ENCODE measurements around the gene KRT1.

The KRT1 gene

DNA sequence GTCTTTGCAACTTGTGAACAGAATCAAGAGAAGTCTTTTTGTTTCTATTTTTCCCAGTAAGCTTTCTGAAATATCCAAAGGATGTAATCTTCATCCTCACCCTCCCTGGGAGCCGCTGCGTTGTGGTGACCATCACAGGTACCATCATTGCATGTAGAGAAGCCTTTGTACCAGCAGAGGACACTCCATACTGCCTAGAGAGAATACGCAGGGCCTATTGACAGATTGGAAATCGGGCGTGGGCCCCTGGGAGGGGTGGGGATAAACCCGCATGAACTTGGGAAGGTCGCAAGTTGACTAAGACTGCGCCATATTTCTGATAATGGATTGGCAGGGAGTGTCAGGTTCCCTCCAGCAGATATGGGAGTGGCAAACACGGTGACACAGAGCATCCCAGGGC, 12.7 kb downstream of the KRT1 start:
- Histone ChIP-seq H3K4me1 (ENCODE audit: control insufficient read depth, low read length) (no peaks in the 10 kb centered on the region), H3K9me3 (ENCODE audit: control insufficient read depth, insufficient read depth, low read length) (no peaks in the 10 kb centered on the region), H3K4me2 (ENCODE audit: low read length) (no peak overlapping the region), H3K36me3 (ENCODE audit: control insufficient read depth, low read length) (no peaks in the 10 kb centered on the region), H3K9me2 (replicated peaks; ENCODE audit: control insufficient read depth, low read length) (no peaks in the 10 kb centered on the region), H3K4me3 (ENCODE audit: low read length) (no peak overlapping the region), H3K27me3 (ENCODE audit: control insufficient read depth, low read length) (no peaks in the 10 kb centered on the region; the same call in 1 of the 2 replicates), H3K27ac (ENCODE audit: low read depth, low read length) (no peak overlapping the region), H3F3A (ENCODE audit: control insufficient read depth, insufficient read depth) (no peaks in the 10 kb centered on the region), H4K20me1 (ENCODE audit: control insufficient read depth, insufficient read depth, low read depth, low read length) (no peaks in the 10 kb centered on the region), H3K79me2 (ENCODE audit: control insufficient read depth, low read length) (no peaks in the 10 kb centered on the region)
- no peak for TF ChIP-seq EZH2phosphoT487 (IDR thresholded peaks at IDR 0.05; ENCODE audit: borderline replicate concordance, low read length)
- TF ChIP-seq CTCF (IDR thresholded peaks at IDR 0.05; ENCODE audit: low read depth, low read length, poor library complexity, severe bottlenecking), result no peak

DNA sequence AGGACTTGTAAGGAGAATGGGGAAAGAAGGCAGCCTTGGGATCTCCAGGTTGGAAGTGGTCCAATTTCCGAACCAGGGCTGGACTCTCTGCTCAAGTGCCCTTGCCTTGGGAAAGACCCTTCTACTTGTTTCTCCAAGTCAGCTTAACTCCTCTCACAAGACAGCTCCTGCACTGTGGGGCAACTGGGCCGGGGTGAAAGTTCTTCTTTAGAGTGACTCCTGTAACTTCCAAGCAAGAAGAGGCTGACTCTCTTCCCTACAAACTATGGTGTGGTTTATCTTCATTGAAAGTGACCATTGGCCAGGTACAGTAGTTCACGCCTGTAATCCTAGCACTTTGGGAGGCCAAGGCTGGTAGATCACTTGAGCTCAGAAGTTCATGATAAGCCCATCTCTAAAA, 13.7 kb downstream of the KRT1 start:
- no peaks in the 10 kb centered on the region for H3F3A ChIP-seq (ENCODE audit: control insufficient read depth, insufficient read depth)
- H3K4me1 ChIP-seq (ENCODE audit: control insufficient read depth, low read length), result no peaks in the 10 kb centered on the region
- H3K79me2 ChIP-seq (ENCODE audit: control insufficient read depth, low read length), result no peaks in the 10 kb centered on the region
- no peaks in the 10 kb centered on the region for H3K9me3 ChIP-seq (ENCODE audit: control insufficient read depth, insufficient read depth, low read length)
- H3K27ac ChIP-seq (ENCODE audit: low read depth, low read length), result no peak overlapping the region
- no peaks in the 10 kb centered on the region for H3K36me3 ChIP-seq (ENCODE audit: control insufficient read depth, low read length)
- H3K4me3 ChIP-seq (ENCODE audit: low read length), result no peak overlapping the region
- no peak for TF ChIP-seq CTCF (IDR thresholded peaks at IDR 0.05; ENCODE audit: low read depth, low read length, poor library complexity, severe bottlenecking)
- no peak for TF ChIP-seq EZH2phosphoT487 (IDR thresholded peaks at IDR 0.05; ENCODE audit: borderline replicate concordance, low read length)
- no peak overlapping the region for H3K4me2 ChIP-seq (ENCODE audit: low read length)
- no peaks in the 10 kb centered on the region for H3K9me2 ChIP-seq (replicated peaks; ENCODE audit: control insufficient read depth, low read length)
- H4K20me1 ChIP-seq (ENCODE audit: control insufficient read depth, insufficient read depth, low read depth, low read length), result no peaks in the 10 kb centered on the region
- H3K27me3 ChIP-seq (ENCODE audit: control insufficient read depth, low read length), result no peaks in the 10 kb centered on the region

GRCh38 chr12:52663420-52663819, 16.8 kb downstream of the KRT1 start:
- Histone ChIP-seq H3K36me3 (ENCODE audit: control insufficient read depth, low read length) (no peaks in the 10 kb centered on the region), H3K79me2 (ENCODE audit: control insufficient read depth, low read length) (no peaks in the 10 kb centered on the region), H3K9me2 (replicated peaks; ENCODE audit: control insufficient read depth, low read length) (no peaks in the 10 kb centered on the region), H3K4me2 (ENCODE audit: low read length) (no peak overlapping the region), H3K4me3 (ENCODE audit: low read length) (no peak overlapping the region), H3K9me3 (ENCODE audit: control insufficient read depth, insufficient read depth, low read length) (no peaks in the 10 kb centered on the region), H3K4me1 (ENCODE audit: control insufficient read depth, low read length) (no peaks in the 10 kb centered on the region), H3K27me3 (ENCODE audit: control insufficient read depth, low read length) (peaks cover 10% of the 10 kb centered on the region), H3K27ac (ENCODE audit: low read depth, low read length) (no peak overlapping the region), H3F3A (ENCODE audit: control insufficient read depth, insufficient read depth) (no peaks in the 10 kb centered on the region), H4K20me1 (ENCODE audit: control insufficient read depth, insufficient read depth, low read depth, low read length) (no peaks in the 10 kb centered on the region)
- TF ChIP-seq EZH2phosphoT487 (IDR thresholded peaks at IDR 0.05; ENCODE audit: borderline replicate concordance, low read length) (no peak), CTCF (IDR thresholded peaks at IDR 0.05; ENCODE audit: low read depth, low read length, poor library complexity, severe bottlenecking) (no peak)

- Histone ChIP-seq H3K36me3 (ENCODE audit: control insufficient read depth, low read length) (no peaks in the 10 kb centered on the region), H3K27ac (ENCODE audit: low read depth, low read length) (no peak overlapping the region), H4K20me1 (ENCODE audit: control insufficient read depth, insufficient read depth, low read depth, low read length) (no peaks in the 10 kb centered on the region), H3K9me2 (replicated peaks; ENCODE audit: control insufficient read depth, low read length) (no peaks in the 10 kb centered on the region), H3K79me2 (ENCODE audit: control insufficient read depth, low read length) (no peaks in the 10 kb centered on the region), H3K4me1 (ENCODE audit: control insufficient read depth, low read length) (no peaks in the 10 kb centered on the region), H3K27me3 (ENCODE audit: control insufficient read depth, low read length) (peaks cover 10% of the 10 kb centered on the region), H3F3A (ENCODE audit: control insufficient read depth, insufficient read depth) (no peaks in the 10 kb centered on the region), H3K4me2 (ENCODE audit: low read length) (no peak overlapping the region), H3K9me3 (ENCODE audit: control insufficient read depth, insufficient read depth, low read length) (no peaks in the 10 kb centered on the region), H3K4me3 (ENCODE audit: low read length) (no peak overlapping the region)
- no peak for TF ChIP-seq EZH2phosphoT487 (IDR thresholded peaks at IDR 0.05; ENCODE audit: borderline replicate concordance, low read length)
- no peak for TF ChIP-seq CTCF (IDR thresholded peaks at IDR 0.05; ENCODE audit: low read depth, low read length, poor library complexity, severe bottlenecking)
These were observed 17.3 kb downstream of the KRT1 start for GRCh38 chr12:52662918-52663229.

Data from DOHH2 (cell line).